Peyer's patch (tissue), 4 donors: ENCODE measurements around the gene UCP1. TPM values are rescaled to one million over a fixed set of nuclear protein-coding genes. Genes with fewer than 3 reads are reported as not detected.

Experiments
- DNase-seq, 3 donors: peaks; one replicate each; pipeline ENCODE4 v3.0.0-alpha.2; 2017 to 2019
- H3K27ac ChIP-seq, 4 donors: fragments of 200-600 bp; sonication (generic); one replicate each; pipeline ENCODE4 v1.5.1; 2016 to 2019
- H3K27me3 ChIP-seq, 2 donors: fragments of 200-600 bp; sonication (generic); one replicate each; pipeline ENCODE4 v1.5.1; 2019
- H3K36me3 ChIP-seq, 3 donors: fragments of 200-600 bp; sonication (generic); one replicate each; pipeline ENCODE4 v1.5.1; 2016 to 2019
- H3K4me1 ChIP-seq, 4 donors: fragments of 200-600 bp; sonication (generic); one replicate each; pipeline ENCODE4 v1.5.1; 2016 to 2019
- H3K4me3 ChIP-seq, 4 donors: fragments of 200-600 bp; sonication (generic); 1 replicate in 3 of 4; 2 replicates in 1 of 4; pipeline ENCODE4 v1.5.1; 2016 to 2019; ENCODE audit warnings: mild to moderate bottlenecking in 1 of 4
- H3K9me3 ChIP-seq, 4 donors: fragments of 200-600 bp; sonication (generic); one replicate each; pipeline ENCODE4 v1.5.1; 2016 to 2019; ENCODE audit warnings: mild to moderate bottlenecking in 1 of 4
- CTCF ChIP-seq, 6 experiments: fragments of 450-650 bp in 4 of 6; fragments of 200-600 bp in 2 of 6; sonication (generic) in 1 of 6; IDR thresholded peaks; one replicate each; pipeline ENCODE4 v1.5.1; 2017 to 2019; ENCODE audit warnings: antibody characterized with exemption in 6 of 6, mild to moderate bottlenecking in 3 of 6, moderate library complexity in 1 of 6
- POLR2A ChIP-seq, 2 donors: fragments of 450-650 bp; IDR thresholded peaks; one replicate each; pipeline ENCODE4 v1.5.1; 2017; ENCODE audit warnings: antibody characterized with exemption in 2 of 2, mild to moderate bottlenecking in 2 of 2, moderate library complexity in 2 of 2
- total RNA-seq, 4 donors: library from RNA; depleted of rRNA; stranded (reverse); fragments of >200 nt; gene quantifications; one replicate each; pipeline ENCODE4 v1.1.0, GENCODE V29; 2016

The UCP1 gene
- total RNA-seq, 4 donors from 2014 or later, result not detected

GRCh38 chr4:140571620-140572019 lies 2.9 kb upstream of the UCP1 start:
- peaks cover 0 to 2% (median 0%) of the 10 kb centered on the region in 4 donors for H3K9me3 ChIP-seq
- no peaks in the 10 kb centered on the region for H3K36me3 ChIP-seq
- H3K4me3 ChIP-seq, result no peak overlapping the region
- no peak overlapping the region for H3K27ac ChIP-seq
- no peak for DNase-seq
- peaks cover 0 to 5% (median 3%) of the 10 kb centered on the region in 4 donors for H3K4me1 ChIP-seq
- TF ChIP-seq CTCF (IDR thresholded peaks at IDR 0.05), result no peak
- TF ChIP-seq POLR2A (IDR thresholded peaks at IDR 0.05), result no peak
- H3K27me3 ChIP-seq, result peaks cover 0 to 11% of the 10 kb centered on the region in 2 donors

GRCh38 chr4:140569307-140569638 lies 512 bp upstream of the UCP1 start:
- peaks cover 0 to 2% (median 0%) of the 10 kb centered on the region in 4 donors for H3K9me3 ChIP-seq
- H3K36me3 ChIP-seq, result no peaks in the 10 kb centered on the region
- DNase-seq, result no peak
- TF ChIP-seq POLR2A (IDR thresholded peaks at IDR 0.05) (no peak), CTCF (IDR thresholded peaks at IDR 0.05) (no peak)
- H3K27me3 ChIP-seq, result peaks cover 0 to 11% of the 10 kb centered on the region in 2 donors
- peaks cover 0 to 5% (median 3%) of the 10 kb centered on the region in 4 donors for H3K4me1 ChIP-seq
- H3K27ac ChIP-seq, result no peak overlapping the region
- peak overlapping the region in 3 of 4 donors; percentile 35 to 56 (median 49) for H3K4me3 ChIP-seq

DNA sequence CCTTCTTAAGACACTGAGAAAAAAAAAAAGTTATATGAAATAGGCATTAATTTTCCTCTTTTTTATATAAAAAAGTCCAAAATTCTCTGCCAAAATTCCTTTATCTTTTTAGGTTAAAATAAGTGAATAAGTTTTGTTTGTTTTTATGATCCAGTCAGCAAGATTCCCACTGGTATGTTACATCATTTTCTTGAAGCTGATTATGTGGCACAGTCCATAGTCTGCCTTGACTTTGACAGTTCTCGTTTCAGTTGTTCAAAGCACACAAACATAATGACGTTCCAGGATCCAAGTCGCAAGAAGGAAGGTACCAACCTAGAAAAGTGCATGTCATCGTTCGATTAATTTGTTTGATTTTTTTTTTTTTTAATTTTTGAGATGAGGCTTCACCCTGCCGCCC lies 9.1 kb downstream of the UCP1 start:
- H3K4me1 ChIP-seq, result no peaks in the 10 kb centered on the region
- no peak for TF ChIP-seq CTCF (IDR thresholded peaks at IDR 0.05)
- no peak for TF ChIP-seq POLR2A (IDR thresholded peaks at IDR 0.05)
- no peaks in the 10 kb centered on the region for H3K27me3 ChIP-seq
- no peak overlapping the region for H3K27ac ChIP-seq
- DNase-seq, result no peak
- H3K36me3 ChIP-seq, result no peaks in the 10 kb centered on the region
- H3K9me3 ChIP-seq, result no peaks in the 10 kb centered on the region
- H3K4me3 ChIP-seq, result no peak overlapping the region

DNA sequence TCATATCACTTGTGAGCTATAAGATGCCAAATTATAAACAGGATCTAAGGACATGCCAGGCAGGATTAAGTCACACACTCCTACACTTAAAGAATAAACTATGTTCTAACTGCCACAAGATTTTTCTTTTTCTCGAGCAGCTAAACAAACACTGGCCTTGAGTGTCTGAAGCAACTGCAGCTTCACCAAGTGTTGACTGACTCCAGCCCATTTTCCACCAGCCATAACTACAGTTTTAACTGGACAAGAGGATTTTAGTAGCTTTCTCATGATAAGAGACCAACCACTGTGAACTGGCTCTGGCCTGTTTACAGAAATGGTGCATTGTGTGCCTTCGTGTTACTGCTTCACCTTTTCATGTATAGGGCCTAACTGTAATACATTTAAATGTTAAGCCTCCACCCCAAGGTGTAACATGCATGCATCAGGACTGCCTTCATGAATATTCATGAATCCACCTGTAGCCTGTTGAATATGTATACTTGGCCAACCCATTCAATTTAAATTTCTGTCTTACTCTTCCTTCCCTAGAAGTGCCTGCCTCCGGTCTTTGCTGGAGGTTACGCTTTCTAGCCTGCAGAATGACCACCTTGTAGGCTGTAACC lies 10.8 kb downstream of the UCP1 start:
- Histone ChIP-seq H3K4me3 (no peak overlapping the region), H3K4me1 (no peaks in the 10 kb centered on the region), H3K27me3 (no peaks in the 10 kb centered on the region), H3K36me3 (peaks cover 0 to 4% (median 0%) of the 10 kb centered on the region in 3 donors), H3K27ac (no peak overlapping the region), H3K9me3 (no peaks in the 10 kb centered on the region)
- TF ChIP-seq POLR2A (IDR thresholded peaks at IDR 0.05) (no peak), CTCF (IDR thresholded peaks at IDR 0.05) (no peak)
- DNase-seq, result no peak

DNA sequence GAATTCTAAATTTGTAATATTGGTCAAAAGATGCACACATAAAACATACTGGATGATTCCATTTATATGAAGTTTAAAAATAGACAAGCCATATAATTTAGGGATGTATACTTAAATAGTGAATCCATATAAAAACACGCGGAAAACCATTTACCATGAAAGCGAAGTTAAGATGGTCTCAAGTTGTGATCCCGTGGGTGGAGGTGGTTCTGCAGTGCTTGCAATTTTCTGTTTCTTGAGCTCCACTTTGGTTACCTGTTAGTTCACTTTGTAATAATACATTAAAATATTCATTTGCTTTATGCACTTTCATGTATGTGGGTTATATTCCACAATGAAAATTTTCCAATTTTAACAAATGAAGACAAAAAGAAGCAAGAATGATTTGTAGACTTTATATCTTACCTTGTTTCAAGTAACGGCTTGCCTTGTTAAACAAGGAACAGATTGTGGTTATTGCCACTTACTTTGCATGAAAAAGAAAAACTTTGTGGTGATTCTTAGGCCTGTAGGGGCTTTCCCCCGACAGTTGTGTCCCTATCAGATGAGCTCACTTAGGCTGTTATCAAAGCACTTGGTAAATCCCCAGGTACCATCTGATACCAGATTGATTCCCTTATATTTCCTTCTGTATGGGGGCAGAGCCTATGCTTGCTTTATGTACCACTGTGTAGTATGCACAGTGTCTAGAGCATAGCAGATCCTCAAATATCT lies 12.2 kb downstream of the UCP1 start:
- Histone ChIP-seq H3K4me1 (no peaks in the 10 kb centered on the region), H3K27ac (no peak overlapping the region), H3K9me3 (no peaks in the 10 kb centered on the region), H3K36me3 (peaks cover 0 to 4% (median 0%) of the 10 kb centered on the region in 3 donors), H3K4me3 (no peak overlapping the region), H3K27me3 (no peaks in the 10 kb centered on the region)
- DNase-seq, result no peak
- TF ChIP-seq POLR2A (IDR thresholded peaks at IDR 0.05), result no peak
- no peak for TF ChIP-seq CTCF (IDR thresholded peaks at IDR 0.05)
